NCI-H1092 (cell line): ENCODE data around the gene SRRM5.
"Not testable (repeated sequence)": the region's sequence is repeated elsewhere in the genome, so short reads cannot be mapped to it uniquely, and the experiment has no call there.

Source experiments
- DNase-seq: peaks from one replicate; lab custom pipeline; 2025; lab: John Stamatoyannopoulos, UW

The SRRM5 gene

DNA sequence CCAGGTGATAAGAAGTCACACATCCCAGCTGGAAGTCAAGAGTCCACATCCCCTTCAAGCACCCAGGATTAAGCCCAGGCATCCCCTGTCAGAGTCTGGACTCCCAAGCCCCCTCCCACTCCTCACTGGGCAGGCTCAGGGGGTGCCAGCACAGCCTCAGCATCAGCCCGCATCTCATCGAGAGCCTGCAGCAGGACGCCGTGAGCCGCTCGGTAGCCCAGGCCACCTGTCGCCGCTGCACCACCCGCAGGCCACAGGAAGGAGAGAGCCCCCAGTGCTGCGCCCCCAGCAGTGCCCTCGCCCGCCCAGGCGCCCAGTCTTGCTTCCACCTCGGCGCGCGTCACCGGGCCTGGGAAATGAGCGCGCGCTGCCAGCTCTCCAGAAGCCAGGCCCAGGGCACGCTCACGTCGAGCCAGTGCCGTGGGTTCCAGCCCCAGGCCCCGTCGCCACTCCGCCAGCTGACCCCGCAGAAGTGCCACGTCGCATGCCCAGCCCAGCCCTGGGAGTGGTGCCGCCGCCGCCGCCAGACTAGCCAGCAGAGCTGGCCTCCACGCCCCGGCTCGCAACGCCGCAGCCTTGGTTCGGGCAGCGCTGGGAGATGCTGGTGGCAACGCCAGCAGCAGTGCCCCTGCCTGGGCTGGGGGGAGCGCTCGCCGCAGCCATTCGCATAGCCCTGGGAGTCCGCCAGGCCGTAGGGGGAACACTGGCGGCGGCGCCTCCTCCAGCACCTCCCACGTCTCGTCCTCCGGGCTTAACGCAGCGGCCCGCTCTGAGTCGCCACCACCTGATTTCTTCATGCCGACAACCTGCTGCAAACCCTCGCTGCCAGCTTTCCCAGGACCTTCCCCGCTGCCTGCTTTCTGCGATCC lies 19.8 kb upstream of the SRRM5 start:
- no peak for DNase-seq

DNA sequence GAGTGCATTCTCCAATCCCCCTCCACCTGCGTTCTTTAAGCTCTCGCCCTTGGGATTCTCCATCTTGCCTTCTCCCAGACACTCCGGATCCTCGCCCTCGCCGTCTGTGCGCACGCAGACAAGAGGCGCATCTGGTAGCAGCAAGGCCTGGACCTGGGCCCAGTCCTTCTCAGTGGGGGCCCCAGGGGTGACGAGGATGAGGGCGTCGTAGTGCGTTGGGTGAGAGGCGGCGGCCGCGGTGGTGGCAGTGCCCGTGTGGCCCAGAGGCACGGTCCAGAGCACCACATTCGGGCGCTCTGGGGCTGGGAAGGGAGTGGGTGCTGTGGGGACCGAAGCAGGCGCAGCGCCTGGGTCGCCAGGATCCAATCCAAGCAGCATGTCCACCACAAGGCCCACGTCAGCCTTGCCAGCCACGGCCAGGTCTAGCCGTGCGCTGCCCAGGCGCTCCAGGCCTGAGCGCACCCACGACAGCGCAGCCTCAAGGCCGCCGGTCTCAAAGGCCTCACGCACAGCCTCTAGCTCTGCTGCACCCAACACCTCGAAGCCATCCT lies 19.0 kb upstream of the SRRM5 start:
- no peak for DNase-seq

DNA sequence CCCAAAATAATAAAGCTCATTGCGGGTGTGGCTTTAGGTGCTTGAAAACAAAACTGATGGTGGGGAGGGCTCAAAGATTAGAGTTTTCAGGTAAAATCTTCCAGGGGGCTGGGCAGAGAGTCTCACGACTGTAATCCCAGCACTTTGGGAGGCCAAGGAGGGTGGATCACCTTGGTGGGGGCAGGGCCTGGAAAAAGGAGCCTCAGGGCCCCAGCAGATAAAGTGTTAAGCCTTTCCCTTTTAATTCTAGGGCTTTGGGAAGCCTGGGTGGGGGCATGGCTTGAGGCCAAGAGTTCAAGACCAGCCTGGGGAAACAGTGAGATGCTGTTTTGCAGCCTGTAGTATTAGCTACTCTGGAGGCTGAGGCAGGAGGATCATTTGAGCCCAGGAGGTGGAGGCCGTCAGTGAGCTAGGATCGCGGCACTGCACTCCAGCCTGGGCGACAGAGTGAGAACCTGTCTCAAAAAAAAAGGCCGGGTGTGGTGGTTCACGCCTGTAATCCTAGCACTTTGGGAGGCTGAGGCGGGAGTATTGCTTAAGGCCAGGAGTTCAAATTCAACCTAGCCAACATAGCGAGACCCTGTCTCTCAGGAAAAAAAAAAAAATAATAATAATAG lies 17.7 kb upstream of the SRRM5 start:
- no peak for DNase-seq

DNA sequence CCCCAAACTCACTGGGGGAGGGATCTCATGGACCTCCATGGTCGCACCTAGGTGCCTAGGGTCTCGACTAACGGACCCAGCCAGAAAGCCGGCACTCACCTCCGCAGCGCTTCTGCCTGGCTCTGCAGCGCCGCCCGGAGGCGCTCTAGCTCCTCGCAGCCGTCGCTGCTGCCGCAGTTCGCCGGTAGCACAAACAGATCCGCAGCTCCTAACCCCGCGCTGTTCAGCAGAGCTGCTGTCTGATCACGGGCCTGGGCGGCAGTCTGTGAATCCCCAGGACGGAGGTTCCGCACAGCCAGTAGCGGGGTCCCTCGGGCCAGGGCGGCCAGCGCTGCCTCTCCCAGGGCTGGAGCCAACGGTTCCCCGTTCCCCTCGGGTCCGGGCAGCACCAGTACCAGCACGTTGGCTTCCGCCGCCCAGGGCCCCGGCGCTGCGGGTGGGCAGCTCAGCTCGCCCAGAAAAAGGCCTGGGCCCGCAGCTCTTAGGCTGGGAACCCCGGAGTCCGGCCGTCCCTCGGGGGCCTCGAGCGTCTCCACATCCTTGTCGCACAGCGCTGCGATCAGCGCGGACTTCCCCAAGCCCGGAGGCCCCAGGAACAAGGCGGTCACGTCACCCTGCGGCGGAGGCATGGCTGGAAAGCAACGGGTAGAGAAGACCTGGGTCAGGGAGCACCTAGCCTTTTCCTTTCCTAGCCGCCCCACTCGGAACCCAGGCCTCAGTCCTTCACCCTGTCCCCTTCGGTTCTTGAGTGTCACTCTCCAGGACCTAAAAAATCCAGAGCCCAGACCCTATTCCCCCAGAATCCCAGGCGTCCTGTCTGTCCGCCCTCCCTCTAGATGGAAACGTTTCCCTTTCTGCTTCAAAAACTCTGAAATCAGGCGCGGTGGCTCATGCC lies 16.9 kb upstream of the SRRM5 start:
- DNase-seq = no peak

DNA sequence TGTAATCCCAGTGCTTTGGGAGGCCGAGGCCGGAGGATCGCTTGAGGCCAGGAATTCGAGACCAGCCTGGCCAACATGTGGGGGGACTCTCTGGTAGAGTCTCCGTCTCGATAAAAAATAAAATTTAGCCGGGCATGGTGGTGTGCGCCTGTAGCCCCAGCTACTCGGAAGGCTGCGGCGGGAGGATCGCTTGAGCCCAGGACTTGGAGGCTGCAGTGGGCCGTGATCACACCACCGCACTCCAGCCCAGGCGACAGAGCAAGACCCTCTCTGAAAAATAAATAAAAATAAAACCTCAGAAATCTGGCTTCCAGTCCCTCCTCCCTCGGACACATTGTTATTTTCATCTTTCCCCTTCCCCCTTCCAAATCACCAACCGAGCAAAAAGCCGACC lies 16.3 kb upstream of the SRRM5 start:
- no peak for DNase-seq

DNA sequence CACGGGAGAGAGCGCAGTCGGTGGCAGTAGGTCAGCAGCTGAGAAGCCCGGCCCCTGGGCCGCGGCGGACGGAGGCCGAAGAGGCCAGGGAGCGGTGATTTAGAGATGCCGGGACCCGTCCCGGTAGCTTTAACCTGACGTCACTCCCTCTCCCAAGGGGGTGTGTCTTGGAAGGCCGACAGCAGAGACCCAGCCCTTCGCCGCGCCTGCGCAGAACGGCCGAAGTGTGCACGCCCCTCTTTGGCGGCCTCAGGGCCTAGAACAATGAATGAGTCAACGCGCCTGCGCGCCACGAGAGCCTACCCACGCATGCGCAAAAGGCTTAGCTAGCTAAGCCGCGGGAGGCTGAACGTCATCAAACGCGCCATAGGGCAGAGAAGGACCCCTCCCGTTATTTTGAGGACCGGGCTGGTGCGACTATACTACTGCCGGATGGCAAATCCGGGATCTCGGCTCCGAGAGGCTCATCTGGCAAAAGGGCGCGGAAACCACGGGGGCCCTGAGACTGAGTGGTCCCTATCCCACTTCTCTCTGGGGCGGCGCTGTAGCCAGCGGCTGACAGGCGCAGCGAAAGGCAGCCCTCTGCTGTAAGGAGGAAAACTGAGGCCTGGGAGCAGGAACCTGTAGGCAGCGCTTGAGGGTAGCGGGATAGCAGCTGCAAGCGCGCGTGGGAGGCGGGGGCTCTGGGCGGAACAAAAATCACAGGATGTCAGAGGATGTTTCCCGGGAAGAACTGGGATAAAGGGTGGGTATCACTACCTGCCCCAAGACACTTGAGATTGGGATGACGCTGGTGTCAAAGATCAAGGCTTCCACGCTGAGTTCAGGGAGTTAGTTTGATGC lies 15.7 kb upstream of the SRRM5 start, which contains the start of the genes IRGQ and ZNF576:
TSS of gene IRGQ (minus strand) at position 136 of the 843 bp plus-strand sequence. CDS start 796 bp downstream, outside the sequence.
TSS of gene ZNF576 (plus strand) at position 597 of the 843 bp plus-strand sequence. CDS start 514 bp downstream, outside the sequence.
- DNase-seq = peak; percentile 99

DNA sequence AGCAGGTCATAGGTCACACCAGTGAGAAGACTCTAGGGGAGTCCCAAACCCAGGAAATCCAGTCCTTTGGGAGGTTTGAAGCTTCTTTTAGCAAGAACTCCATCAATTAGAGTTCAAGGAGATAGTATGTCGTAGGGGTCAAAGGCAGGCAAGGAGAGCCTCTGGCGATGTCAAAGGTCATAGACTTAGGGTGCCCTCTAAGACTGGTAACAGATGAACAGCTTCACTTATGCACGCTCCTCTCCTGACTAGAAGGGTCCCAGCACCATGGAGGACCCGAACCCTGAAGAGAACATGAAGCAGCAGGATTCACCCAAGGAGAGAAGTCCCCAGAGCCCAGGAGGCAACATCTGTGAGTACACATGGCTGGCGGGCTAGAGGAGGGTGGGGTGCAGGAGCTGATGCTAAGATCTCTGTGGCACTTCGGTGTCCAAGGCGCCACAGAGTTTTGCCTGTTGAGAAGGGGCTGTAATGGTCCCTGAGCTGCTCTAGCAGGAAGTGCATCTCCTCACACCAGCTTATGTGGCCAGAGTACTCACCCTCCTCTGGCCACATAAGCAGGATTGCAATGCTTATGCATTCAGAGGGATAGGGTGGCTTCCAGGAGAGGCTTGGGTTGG lies 14.9 kb upstream of the SRRM5 start:
- DNase-seq = no peak

DNA sequence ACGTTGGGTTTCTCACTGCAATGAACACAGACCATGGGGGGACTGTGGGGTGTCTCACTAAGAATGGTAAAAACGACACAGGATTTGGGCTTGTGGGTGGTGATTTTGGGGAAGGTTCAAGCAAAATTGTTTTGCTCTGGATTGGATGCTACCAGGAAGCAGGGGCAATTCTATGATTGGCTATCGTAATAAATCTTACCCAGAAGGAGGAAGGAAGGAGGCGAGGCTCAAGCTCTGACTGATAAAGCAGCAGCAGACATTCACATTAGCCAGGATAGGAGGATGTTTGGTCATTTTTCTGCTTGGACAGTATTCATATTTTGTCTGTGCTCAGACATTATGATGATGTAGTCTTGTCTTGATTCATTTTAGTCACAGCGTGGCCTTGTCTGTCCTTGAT lies 14.0 kb upstream of the SRRM5 start:
- DNase-seq = no peak

DNA sequence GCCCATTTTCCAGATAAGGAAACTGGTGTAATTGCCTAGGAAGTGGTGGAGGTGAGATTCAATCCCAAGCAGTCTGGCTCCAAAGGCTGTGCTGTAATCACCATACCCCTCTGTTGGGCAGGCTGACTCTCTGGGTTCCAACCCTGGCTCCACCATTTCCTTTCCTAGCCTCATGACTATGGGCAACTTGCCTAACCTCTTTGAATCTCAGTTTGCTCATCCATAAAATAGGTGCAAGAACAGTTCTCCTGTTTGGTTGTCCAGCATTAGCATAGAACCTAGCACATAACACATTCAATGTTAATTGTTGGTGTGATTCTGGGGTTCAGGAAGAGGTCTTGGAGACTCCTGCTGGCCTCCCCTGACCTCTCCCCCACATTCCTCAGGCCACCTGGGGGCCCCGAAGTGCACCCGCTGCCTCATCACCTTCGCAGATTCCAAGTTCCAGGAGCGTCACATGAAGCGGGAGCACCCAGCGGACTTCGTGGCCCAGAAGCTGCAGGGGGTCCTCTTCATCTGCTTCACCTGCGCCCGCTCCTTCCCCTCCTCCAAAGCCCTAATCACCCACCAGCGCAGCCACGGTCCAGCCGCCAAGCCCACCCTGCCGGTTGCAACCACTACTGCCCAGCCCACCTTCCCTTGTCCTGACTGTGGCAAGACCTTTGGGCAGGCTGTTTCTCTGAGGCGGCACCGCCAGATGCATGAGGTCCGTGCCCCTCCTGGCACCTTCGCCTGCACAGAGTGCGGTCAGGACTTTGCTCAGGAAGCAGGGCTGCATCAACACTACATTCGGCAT lies 13.2 kb upstream of the SRRM5 start:
- DNase-seq = no peak

DNA sequence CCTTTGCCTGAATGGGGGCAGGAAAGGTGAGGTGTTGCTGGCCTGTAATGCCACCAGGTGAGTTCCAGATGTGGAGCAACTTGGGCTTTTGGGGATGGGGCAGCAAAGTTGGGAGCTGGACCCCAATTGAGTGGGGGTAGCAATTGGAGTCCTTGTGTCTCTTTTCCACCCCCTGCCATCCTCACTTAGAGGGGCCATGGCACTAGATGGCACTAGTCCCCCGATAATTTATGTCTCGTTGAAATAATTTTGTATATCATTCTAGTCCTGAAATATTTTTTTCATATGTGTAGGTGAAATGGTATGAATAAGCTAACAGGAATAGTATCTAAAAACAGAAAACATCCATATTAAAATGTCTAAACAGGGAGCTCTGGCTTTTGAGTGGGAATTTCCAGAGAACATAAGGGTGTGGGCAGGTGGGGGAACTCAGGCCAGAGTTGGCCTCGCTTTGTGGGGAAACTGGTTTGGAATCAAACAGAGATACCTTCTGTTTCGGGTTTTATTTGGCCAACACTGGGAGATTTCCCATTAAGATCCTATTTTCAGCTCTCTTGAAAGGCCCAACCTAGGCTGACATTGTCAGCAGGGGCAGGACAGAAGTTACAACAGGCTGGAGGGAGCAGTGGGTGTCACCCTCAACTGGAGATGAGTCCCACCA lies 12.1 kb upstream of the SRRM5 start:
- DNase-seq = no peak

DNA sequence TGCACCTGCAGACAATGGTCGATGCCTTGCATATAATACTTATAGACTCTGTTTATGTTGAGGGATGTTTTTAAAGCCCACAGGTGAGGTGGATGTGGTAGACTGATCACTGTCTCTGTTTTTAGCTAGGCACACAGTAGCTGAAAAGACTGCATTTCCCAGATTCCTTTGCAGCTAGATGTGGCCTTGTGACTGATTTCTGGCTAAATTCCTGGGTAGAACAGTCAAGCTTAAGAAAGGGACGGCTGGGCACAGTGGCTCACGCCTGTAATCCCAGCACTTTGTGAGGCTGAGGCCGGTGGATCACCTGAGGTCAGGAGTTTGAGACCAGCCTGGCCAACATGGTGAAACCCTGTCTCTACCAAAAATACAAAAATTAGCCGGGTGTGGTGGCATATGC lies 11.6 kb upstream of the SRRM5 start:
- DNase-seq = not testable (repeated sequence)

DNA sequence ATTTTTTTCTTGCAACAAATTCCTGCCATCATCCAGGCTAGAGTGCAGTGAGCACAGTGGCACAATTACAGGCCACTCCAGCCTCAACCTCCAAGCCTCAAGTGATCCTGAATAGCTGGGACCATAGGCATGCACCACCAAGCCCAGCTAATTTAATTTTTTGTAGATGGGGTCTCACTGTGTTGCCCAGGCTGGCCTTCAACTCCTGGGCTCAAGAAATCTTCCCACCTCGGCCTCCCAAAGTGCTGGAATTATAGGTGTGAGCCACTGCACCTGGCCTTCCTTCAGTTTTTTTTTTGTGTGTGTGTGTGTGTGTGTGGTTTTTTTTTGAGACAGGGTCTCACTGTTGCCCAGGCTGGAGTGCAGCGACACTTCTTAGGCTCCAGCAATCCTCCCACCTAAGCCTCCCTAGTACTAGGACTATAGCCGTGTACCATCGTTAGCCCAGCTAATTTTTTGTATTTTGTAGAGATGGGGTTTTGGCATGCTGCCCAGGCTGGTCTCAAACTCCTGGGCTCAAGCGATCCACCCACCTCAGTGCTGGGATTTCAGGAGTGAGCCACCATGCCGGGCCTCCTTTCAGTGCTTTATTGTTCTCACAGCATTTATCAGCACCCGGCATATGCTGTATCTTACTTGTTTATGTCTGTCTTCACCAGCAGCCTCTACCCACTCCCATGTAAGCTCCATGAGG lies 5.9 kb upstream of the SRRM5 start:
- DNase-seq = no peak

DNA sequence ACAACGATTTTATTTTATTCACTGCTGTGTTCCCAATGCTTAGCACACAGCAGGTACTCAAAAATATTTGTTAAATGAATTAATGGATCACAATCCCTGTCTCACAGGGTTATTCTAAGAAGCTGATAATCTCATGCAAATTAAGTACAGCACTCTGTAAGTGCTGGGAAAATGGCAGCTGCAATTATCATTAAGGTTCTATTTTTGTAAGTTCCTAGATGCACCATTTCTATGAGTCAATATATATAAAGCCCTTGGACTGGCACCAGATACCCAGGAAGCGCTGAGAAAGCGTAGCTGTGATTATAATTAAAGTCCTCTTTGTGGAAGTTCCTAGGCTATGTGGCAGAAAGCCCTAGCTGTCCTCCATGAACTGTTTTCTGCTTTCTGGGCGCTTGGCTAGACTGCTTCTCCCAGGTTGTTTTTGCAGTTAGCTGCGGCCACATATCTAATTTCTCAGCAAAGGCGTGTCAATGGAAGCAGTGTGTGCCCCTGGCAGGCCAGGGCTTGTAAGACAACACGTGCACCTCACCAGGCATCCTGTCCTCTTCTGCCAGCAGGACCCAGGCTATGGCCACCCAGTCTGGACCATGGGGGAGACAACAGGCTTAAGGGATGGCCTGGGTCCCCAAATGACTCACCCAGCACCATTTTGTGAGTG lies 5.2 kb upstream of the SRRM5 start:
- DNase-seq = no peak

DNA sequence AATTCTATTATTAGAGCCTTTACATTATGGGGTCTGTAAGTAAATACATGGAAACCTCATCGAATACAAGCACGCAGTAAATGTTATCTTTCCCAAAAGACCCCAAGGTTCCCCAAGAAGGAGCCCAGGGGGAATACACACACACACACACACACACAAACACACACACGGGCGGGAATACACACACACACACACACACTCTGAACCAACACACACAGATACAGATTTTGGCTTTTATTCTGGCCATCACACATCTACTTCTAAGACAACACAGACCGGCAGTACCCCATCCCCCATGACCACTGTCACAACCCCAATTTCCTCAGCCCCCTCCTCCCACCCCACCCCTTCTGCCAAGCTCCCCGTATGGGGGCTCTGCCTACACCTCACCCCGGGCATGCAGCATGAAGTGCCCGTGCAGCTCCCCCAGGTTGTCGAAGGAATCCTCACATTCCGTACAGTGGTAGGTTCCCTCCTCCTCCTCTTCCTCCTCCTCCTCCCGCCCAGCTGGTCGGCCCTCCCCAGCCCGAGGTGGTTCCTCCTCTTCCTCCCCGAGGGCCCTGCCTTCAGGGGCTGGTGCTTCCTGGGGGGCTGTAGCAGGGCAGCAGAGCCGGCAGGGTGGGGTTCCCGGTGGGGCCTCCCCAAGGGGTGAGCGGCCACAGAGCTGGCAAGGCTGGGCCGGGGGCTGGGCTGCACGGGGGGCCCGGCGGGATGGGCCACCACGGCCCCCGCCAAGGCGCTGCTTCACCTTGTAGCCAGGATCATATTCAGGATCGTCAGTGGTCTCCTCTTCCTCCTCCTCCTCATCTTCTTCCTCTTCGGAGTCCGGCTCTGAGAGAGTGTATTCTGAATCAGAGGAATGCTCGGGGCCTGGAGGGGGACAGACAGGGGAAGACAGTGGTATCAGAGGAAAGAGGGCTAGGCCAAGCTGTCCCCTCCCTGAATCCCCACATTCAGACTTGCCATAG lies 4.4 kb upstream of the SRRM5 start:
- no peak for DNase-seq

DNA sequence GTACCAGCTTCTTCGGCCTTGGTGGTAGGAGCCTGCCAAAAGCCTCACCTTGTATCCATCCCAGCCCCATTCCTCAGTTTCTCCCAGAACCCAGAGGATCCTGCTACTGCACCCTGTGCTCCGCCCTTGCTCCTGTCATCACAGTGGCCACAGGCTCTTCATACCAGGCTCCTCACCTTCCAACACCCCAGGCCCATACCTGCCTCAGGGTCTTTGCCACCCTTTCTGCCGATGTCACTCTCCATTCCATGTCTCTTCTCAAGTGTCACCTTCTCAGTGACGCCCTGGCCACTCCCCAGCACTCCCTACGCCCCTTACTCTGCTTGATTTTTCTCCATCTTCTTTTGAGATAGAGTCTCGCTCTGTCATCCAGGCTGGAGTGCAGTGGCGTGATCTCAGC lies 2.0 kb upstream of the SRRM5 start:
- DNase-seq = no peak

DNA sequence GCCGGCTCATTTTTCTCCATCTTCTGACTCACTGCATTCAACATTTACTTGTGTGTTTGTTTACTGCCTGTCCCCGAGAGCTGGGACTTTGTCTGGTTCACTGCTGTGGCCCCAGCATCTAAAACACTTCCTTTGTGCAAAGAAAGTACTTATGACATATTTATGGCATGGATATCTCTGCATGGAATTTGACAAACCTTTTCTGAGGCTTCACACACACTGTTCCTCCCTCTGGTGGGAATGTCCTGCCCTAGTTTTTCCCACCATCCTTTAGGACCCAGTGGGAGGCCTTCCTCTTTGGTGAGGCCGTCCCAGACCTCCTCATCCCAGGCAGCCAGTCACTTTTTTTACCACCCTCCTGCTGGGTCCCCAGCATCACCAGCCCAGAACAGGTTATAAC lies 1.4 kb upstream of the SRRM5 start:
- no peak for DNase-seq

DNA sequence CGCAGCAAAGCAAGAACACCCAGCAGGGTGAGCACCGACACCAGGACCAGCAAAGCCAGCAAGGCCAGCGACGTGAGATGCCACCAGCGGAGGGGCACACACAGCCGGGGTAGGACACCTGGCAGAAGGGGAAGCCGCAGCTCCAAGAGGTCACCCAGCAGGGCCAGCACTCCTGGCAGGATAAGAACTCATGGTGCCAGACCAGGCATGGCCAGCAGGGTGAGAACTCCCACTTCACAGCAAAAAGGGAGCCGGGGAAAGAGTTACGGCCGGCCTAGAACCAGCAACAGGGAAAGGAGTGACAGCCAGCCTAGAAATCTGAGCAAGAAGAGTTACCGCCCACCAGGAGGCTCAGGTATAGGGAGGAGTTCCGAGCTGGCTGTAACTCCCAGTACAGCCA lies 486 bp downstream of the SRRM5 start:
- no peak for DNase-seq
